Posterior cingulate gyrus (tissue), 11 donors: ENCODE results near the gene ZGPAT.
A peak's percentile ranks its signal among the peaks of the same experiment; 100 is the strongest.

Experiments used
- DNase-seq, 10 donors: peaks; one replicate each; pipeline versions ENCODE4 v3.0.0 to v3.0.0-alpha.2; 2020 to 2021; ENCODE audit warnings: mixed read lengths in 3 of 10
- intact Hi-C: fragments of 100-400 bp; cut with DNase I; formaldehyde crosslinking; loops from one replicate; pipeline ENCODE4 v1.15.1; 2023

Gene ZGPAT

DNA sequence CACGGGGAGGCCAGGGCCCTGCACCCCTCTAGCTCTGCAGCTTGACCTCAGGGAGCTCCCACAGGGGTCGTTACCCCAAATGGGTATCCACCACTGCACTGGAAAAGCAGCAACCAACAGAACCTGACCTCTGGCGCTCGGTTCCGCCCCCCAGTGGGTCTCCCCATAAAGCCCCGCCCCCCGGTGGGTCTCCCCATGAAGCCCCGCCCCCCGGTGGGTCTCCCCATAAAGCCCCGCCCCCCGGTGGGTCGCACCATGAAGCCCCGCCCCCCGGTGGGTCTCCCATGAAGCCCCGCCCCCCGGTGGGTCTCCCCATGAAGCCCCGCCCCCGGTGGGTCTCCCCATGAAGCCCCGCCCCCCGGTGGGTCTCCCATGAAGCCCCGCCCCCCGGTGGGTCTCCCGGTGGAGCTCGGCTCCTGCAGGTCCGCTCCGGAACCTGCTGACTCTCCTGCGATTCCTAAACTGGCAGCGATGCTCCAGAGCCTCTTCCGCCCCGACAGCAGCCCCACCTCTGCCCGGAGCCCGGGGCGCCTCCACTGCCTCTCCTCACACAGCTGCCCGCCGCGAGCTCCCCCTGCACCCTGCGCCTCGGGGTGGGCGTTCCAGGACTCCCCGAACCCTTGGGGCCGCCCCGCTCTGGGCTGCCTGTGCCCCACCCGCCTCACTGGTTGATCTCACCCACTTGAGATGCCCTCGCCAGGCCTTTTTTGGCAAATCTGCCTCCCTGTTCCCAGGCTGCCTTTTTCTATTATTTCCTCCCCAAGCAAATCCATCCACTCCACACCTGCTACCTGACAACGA, 43.8 kb downstream of the ZGPAT start:
- intact Hi-C loops, result no loop called here
- peak in 4 of 10 donors; percentile 17 to 77 (median 68) for DNase-seq

- DNase-seq, result peak in 3 of 10 donors; percentile 64 to 83 (median 79)
These were observed 44.7 kb downstream of the ZGPAT start for GRCh38 chr20:63752411-63753101.

GRCh38 chr20:63753381-63753780, 45.5 kb downstream of the ZGPAT start:
- intact Hi-C loops, result no loop called here

More at GRCh38 chr20:63752411-63753101, 44.7 kb downstream of the ZGPAT start:
- intact Hi-C loops, result no loop called here

GRCh38 chr20:63754008-63754407, 46.2 kb downstream of the ZGPAT start:
- intact Hi-C loops, result no loop called here
- peak in 3 of 10 donors; percentile 59 to 75 (median 64) for DNase-seq

More at GRCh38 chr20:63753381-63753780, 45.5 kb downstream of the ZGPAT start:
- peak in 2 of 10 donors; percentile 42 to 62 for DNase-seq

DNA sequence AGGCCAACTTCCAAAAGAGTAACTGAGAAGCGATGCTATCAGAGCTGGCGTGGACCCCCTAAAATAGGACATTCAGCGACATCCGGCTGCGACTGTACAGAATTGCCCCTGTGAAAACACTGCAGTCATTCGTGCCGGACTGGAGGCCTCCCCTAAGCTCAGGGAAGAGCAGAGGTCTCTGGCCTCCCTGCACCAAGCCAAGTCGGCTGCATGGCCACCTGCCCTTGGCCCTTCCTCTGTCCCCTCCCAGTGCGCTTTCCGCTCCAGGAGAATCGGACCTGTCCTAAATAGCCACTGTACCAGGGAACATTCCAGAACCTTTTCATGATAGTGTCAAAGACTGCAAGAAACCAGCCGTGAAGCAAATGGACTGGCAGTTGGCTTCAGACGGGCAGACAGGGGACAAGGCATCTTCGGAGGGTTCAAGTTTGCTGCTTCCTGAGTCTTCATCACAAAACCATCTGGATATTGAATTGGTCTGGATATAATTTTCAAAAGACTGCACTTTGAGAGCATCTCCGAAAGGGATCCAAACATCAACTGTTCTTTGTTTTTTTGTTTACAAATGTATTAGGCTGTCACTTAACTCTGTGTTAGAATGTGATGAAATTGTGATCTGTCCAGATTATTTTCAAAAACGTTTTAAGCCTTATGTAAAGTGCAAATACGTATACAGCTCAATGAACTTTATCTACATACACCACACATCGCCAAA, 48.3 kb downstream of the ZGPAT start:
- intact Hi-C loops, result no loop called here
- peak in 2 of 10 donors; percentile 19 to 49 for DNase-seq

GRCh38 chr20:63756648-63756991, 48.8 kb downstream of the ZGPAT start:
- intact Hi-C loops, result no loop called here
- DNase-seq, result peak in 2 of 10 donors; percentile 2 to 13

- intact Hi-C loops, result no loop called here
- DNase-seq, result no peak
These were observed 50.3 kb downstream of the ZGPAT start for GRCh38 chr20:63758152-63758551.

GRCh38 chr20:63759377-63759901, 51.6 kb downstream of the ZGPAT start:
- intact Hi-C loops, result no loop called here
- DNase-seq, result peak in 1 of 10 donors; percentile 6

- DNase-seq, result no peak
These were observed 57.4 kb downstream of the ZGPAT start for GRCh38 chr20:63765082-63765873.

GRCh38 chr20:63765902-63766301, 58.1 kb downstream of the ZGPAT start:
- no peak for DNase-seq
- intact Hi-C loops, result no loop called here

More at GRCh38 chr20:63765082-63765873, 57.4 kb downstream of the ZGPAT start:
- intact Hi-C loops, result no loop called here

GRCh38 chr20:63766695-63767426, 59.0 kb downstream of the ZGPAT start:
- DNase-seq, result no peak
- intact Hi-C loops, result no loop called here

GRCh38 chr20:63767456-63767855, 59.6 kb downstream of the ZGPAT start:
- no peak for DNase-seq
- intact Hi-C loops, result no loop called here

DNA sequence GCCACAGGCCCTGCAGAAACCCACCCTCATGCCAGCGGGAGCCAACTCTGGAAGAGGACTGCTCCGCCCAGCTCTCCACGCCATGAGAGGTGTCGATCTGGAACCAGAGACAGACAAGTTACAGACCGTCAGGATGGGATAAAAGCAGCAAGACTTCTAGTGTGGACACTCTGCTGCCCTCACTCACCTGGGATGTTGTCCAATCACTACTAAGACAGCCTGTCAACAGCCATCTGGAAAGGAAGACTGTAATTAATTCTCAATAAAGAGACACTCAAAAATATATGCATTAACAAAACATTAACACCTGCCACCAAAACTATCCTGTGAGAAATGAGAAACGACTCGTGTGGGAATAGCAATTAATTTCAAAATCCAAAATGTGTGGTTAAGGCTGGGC, 60.0 kb downstream of the ZGPAT start:
- intact Hi-C loops, result no loop called here

GRCh38 chr20:63768591-63769515, 61.0 kb downstream of the ZGPAT start:
- intact Hi-C loops, result no loop called here

More for the DNA sequence above, 60.0 kb downstream of the ZGPAT start:
- DNase-seq, result peak in 1 of 10 donors; percentile 35

DNA sequence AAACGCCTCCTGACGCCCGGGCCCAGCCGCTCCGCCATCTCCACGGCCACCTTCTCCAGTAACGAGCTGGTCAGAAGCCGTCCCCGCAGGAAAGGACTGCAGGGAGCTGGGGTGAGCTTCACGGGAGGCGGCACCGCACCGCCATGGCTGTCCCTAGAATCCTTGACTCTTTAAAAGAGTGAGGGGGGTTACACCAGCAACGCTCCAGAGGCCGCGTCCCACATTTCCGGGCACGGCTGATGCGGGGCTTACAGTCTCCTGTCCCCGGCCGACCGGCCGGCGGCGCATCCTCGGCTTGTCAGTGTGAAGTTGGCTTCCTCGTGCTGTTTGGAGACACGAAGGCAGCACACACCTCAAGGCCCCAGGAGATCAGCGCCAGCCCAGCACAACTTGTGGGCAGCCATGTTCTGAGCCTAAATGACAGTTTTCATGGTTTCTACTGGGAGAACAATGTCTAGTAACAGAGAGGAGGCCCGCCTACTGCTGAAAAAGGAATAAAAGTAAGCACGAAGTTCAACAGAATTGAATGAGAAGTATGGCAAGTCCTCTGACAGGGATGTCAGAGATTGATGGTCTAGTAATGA, 62.1 kb downstream of the ZGPAT start:
- intact Hi-C loops, result no loop called here
- DNase-seq, result peak in 1 of 10 donors; percentile 51

More at GRCh38 chr20:63768591-63769515, 61.0 kb downstream of the ZGPAT start:
- peak in 1 of 10 donors; percentile 39 for DNase-seq

DNA sequence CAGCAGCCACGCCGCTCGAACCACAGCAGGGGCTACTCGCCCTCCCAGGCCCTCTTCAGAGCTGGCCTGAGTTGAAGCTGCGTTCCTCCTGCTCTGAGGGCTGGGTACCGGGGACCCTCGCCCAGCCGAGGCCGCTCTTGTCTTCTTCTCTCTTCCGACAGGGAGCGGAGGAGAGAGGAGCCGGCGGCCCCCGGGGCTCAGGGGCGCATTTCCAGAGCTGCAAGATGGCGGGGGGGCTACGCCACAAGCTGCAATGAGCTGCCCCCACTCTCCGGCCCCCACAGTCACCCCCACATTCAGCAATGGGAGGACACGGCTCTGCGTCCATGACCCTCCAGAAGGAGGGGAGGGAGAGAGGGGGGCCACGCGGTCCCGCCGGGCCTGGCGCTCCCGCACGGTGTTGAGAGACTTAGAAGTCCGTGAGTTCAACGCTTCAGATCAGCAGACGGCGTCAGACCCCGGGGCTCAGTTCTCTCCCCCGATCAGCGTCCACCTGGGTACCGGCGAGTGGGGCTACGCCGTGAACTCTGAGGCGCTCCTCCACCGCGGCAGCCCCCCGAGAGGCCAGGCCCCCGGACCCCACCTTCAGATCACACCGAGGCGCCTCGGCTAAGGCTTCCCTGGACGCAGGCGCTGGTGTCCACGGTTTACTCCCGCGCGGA, 63.3 kb downstream of the ZGPAT start:
- intact Hi-C loops, result no loop called here
- peak in 1 of 10 donors; percentile 69 for DNase-seq
